CD4-positive, alpha-beta T cell treated with Interleukin-4 for 4 hours (primary cell): ENCODE data around the gene FCHSD2.

Source experiments
- DNase-seq: peaks from one replicate; pipeline ENCODE4 v3.0.0-alpha.2; 2020

The FCHSD2 gene

GRCh38 chr11:72959998-72960731, 182.0 kb downstream of the FCHSD2 start:
- DNase-seq, result no peak

DNA sequence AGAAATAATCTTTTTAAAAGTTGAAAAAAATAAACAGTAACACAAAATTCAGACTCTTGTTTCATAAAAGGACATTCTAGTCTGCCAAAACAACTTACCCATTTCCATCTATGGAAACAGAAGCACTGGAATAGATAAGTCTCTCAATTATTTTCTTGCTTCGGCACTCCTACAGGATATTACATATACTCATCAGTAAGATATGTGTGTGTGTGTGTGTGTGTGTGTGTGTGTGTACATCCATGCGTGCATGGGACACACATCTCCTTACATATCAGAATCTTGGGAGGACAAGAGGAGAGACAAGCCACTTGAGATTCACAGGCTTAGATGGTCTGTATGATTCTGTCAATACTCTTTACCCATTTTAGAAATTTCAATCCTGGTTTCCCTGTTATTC, 183.3 kb downstream of the FCHSD2 start:
- no peak for DNase-seq

GRCh38 chr11:72955466-72955865, 186.7 kb downstream of the FCHSD2 start:
- DNase-seq, result no peak

DNA sequence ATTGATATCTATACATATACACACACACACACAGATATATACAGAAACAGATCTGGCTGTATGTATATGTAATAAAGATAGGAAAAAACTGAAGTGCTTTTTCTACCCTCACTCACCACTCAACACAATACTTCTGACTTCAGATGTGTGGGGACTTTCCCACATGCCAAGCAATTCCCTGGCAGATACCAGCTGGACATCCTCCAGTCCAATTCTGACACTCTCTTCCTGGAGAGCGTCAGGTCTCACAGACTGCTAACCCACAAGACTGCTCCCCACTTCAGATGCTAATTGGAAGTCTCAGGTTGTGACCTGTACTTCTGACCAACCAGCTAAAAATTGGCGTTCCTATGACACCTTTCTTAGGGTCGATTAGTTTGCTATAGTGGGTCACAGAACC, 187.3 kb downstream of the FCHSD2 start:
- no peak for DNase-seq

GRCh38 chr11:72953637-72954036, 188.5 kb downstream of the FCHSD2 start:
- no peak for DNase-seq

- no peak for DNase-seq
Measured at GRCh38 chr11:72951888-72952287, 190.2 kb downstream of the FCHSD2 start.

GRCh38 chr11:72951193-72951592, 190.9 kb downstream of the FCHSD2 start:
- DNase-seq, result no peak

GRCh38 chr11:72950685-72951084, 191.4 kb downstream of the FCHSD2 start:
- no peak for DNase-seq

GRCh38 chr11:72947229-72947628, 194.9 kb downstream of the FCHSD2 start:
- no peak for DNase-seq

GRCh38 chr11:72943664-72944063, 198.5 kb downstream of the FCHSD2 start:
- DNase-seq, result no peak

GRCh38 chr11:72940417-72940816, 201.7 kb downstream of the FCHSD2 start:
- DNase-seq, result no peak

DNA sequence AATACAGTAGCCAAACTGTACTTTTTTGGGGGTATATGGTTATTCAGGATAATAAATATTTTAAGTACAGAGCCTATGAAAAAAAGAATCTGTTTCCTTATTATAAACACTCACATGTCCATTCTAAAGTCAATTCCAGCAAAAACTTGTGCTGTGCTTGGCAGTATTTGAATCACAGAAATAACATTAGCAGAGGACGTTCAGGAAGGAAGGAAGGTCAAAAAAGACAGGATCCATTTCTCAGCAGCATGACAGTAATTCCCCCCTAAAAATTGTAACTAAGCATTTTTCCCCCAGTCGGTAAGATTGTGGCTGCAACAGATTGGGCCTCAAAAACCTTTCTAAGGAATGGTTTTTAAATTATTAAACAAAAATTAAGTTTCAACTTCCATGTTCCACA, 203.1 kb downstream of the FCHSD2 start:
- no peak for DNase-seq

- DNase-seq, result no peak
Measured at GRCh38 chr11:72937439-72937838, 204.7 kb downstream of the FCHSD2 start.

GRCh38 chr11:72935700-72936099, 206.4 kb downstream of the FCHSD2 start:
- no peak for DNase-seq

DNA sequence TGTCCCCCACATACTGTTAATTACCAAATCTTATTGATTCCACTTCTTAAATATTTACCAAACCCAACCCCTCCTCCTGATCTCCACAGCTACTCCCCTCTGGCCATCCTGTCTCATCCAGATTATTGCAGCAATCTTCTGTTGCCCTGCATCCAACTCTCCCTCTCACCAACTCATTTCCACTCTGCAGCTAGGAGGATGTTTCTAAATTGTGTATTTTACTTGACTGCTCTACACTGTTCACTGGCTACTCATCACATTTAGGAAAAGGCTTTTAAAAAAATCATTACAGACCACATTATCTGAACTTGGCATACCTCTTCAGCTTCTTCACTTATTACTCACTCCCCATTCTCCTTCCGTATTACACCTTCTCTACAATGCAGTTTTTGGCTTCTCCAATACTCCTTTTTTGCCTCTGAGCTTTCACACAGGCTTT, 210.0 kb downstream of the FCHSD2 start:
- no peak for DNase-seq

DNA sequence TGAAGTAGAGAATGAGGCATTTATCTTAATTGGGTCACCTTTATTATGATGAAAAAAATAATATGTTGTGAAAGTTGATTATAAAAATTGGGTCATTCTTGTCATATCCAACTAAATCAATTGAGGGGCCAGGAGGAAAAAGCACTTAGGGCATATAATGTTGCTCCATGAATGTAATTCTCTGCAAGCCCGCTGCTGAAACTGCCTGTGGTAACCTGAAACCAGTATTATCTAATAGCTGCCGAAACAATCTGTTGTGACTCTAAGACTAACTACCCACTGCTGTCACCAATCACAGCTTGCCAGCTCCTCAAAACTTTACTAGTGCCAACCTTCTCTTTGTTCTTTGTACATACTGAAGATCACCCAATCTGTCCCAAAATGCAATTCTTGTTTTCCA, 212.1 kb downstream of the FCHSD2 start:
- DNase-seq, result no peak

- no peak for DNase-seq
Measured at GRCh38 chr11:72929256-72929655, 212.9 kb downstream of the FCHSD2 start.

DNA sequence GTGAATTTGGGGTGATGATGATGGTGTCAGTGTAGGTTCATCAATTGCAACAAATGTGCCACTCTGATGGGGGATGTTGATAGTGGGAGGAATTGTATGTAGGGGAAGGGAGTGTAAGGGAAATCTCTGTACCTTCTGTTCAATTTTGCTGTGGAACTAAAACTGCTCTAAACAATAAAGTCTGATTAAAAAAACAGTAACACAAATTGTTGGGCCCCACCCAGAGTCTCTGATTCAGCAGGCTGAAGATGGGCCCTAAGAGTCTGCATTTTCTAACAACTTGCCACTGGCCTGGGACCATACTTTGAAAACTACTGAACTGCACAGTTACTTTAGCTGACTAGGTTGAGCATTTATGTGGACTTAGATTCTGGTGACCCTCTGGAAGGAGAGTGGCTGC, 214.7 kb downstream of the FCHSD2 start:
- no peak for DNase-seq

GRCh38 chr11:72926076-72926475, 216.0 kb downstream of the FCHSD2 start:
- no peak for DNase-seq

- no peak for DNase-seq
Measured at GRCh38 chr11:72925656-72926055, 216.5 kb downstream of the FCHSD2 start.

GRCh38 chr11:72924568-72925190, 217.4 kb downstream of the FCHSD2 start:
- peak; percentile 28 for DNase-seq

- DNase-seq, result no peak
Measured at GRCh38 chr11:72921028-72921716, 220.9 kb downstream of the FCHSD2 start.

DNA sequence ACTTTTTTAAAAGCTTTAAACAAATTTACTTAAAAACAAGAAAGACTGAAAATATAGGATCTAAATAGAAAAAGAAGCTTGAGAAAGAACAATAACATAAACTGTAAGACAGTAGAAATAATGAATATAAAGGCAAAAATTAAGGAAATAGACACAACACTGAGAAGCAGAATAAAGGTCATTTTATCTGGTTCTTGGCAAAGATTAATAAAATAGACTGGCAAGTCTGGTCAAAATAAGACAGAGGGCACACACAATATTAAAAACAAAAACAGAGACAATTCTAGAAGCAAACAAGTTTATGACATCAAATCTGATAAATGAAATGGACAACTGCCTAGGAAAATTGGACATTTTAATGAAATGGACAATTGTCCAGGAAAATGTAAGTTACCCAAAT, 222.1 kb downstream of the FCHSD2 start:
- DNase-seq, result no peak

DNA sequence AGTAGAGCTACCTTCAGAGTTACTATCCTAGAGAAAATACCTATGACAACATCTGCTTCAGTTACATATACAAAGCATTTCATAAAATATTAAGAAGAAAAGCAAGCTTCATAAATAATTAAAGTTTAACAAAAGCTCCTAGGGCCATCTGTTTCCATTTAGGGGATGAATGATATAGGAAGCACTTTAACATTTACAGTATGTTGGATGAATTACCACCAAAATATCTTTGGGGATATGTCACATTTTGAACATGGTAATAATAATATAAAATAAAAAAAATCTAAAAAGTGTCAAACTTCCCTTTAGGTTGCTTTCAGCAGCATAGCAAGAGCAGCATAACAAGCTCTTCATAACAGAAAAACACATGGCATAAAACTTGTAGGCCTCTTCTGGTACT, 223.3 kb downstream of the FCHSD2 start:
- DNase-seq, result no peak
